Measurements from ENCODE around the gene MLLT11. TPM values are rescaled to one million over a fixed set of nuclear protein-coding genes. Genes with fewer than 3 reads are reported as not detected.

Gene MLLT11, protein sequence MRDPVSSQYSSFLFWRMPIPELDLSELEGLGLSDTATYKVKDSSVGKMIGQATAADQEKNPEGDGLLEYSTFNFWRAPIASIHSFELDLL
- total RNA-seq (2014; rRNA removed; shearing (Covaris generic)): 7.4 and 7.6 TPM in 2 replicates

DNA sequence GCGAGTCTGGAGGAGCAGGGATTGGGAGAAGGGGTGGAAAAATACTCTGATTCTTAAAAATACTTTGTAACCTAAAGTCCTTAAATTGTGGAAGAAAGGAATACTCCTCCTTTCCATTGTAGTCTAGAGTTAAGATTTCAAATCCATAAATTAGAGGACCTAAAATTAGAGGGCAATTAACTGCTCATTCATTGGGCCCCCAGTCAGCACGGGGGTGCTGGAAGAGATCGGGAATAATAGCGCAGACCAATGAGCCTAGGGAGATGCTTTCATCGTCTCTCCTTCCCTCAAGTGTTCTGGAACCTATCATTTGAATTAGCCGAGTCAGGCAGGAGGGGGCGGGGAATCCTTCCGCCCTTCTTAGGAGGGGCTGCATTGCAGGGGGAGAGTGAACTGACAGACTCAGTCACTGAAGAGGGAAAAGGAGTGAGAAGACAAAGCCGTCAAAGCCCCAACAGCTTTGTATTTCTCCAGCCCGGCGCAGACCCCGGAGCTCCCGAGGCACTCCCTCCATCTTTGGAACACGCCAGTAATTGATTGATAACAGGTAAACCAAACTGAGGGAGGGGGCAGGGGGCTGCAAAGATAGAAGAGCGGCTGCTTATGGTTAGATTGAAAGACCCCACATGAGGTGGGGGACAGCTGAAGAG is at the start of gene MLLT11:
Gene MLLT11 (plus strand): TSS at position 391 of the 650 bp plus-strand sequence. CDS start 6,828 bp downstream, outside the sequence.

DNA sequence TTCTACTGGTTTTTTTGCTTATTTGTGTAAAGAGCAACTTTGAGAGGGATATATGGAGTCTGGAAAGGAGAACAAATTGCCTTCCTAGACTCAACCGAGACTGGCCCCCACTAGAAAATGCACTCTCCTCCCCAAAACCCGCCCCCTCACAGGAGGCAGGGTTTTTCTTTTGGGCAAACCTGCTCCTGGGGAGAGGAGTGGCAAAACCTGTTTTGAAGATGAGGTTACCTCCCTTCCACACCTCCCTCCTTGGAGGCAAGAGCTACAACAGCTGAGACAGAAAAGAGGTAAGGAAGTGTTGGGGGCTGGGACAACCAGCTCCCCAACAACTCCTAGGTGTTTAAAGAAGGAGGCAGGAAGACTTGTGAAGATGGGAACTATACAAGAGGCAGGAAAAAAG is 23.8 kb upstream of the MLLT11 start, which contains the start of gene BNIPL:
Gene BNIPL (plus strand): TSS at position 231 of the 400 bp plus-strand sequence. CDS start 140 bp downstream, at position 371.

DNA sequence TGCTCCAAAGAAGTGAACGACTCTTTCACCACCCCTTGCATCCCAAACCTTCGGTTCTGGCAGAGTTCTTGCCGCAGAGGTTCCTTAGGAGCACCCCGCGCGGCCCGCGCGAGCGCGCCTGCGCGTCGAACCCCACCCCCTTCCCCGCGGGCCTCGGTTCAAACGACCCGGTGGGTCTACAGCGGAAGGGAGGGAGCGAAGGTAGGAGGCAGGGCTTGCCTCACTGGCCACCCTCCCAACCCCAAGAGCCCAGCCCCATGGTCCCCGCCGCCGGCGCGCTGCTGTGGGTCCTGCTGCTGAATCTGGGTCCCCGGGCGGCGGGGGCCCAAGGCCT is 12.6 kb upstream of the MLLT11 start, which contains the start of gene C1orf56:
Gene C1orf56 (plus strand): TSS at position 161 of the 334 bp plus-strand sequence. CDS start 97 bp downstream, at position 258.

DNA sequence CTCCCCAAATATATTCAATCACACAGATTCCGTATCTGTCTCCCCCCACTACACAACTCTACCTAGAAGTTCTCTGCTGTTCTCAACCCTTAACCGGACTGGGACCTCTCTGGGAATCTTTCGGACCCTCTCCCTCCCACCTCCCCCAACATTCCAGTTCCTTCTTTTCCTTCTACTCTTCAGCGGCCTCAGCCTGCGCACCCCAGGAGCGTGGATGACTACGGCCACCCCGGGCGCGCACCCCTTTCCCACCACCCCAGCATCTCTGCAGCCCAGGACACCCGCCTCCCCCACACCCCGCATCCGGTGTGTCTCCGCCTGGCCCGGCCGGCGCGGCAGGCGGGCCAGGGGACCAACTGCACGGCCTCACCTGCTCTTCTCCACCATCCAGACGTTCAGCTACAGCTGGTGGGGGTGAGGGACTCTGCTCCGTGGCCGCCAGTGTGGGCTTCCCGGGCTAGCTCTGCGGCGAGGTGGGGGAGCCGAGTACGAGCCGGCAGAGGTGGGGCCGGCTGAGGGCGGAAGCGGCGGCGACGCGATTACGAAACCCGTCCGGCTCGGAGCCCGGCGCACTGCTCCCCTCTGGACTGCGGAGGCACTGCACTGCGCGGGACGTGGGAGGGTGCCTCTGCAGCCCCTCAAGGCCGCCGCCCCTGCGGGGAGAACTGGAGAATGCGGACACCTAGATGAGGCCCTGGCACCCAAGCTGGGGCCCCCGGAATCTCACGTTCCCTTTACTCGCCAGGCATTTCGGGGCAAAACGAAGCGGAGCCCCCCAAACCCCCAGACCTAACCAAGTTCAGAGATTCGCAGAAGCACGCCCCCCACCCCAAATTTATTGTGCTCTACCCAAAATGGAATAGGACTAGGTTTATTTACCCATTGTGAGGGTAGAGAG is 839 bp upstream of the MLLT11 start, which contains the start of gene CDC42SE1:
Gene CDC42SE1 (minus strand): TSS at position 514 of the 898 bp plus-strand sequence. CDS start 3,892 bp downstream, outside the sequence.

DNA sequence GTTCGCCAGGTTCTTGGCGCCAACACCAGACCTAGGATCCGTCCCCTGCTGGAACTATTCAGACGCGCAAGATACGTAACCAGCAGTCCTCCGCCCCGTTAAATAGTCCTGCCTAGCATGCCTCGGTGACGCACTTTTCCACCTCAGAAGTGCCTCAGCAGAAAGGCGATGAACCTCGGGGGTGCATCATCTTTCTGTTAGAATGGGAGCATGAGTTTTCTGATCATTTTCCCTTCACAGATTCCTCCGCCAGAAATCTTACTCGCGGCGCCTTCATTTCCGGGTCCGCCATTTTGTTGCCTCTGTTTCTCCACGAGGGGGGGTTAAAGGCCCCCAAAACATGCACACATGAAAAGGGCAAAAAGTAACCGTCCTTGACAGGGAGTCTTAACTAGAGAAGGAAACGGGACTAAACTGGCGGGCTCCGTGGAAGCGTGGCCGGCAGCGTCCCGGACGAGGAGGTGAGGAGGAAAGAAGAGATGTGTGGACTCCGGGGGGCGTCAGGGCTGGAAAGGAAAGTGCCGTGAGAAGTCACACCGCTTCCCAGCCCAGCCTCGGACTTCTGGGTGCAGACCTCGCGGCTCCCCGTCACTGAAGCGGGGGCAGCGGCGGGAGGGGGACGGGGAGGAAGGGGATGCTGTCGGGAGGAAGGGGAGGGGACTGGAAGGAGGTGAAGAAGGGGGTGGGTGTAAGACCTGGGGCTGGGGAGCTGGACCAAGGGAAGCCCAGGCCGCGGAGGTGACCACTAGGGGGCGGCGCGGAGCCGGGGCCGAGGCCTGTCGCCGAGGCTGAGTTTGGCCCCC is 10.5 kb downstream of the MLLT11 start, which contains the start of gene GABPB2:
Gene GABPB2 (plus strand): TSS at position 288 of the 803 bp plus-strand sequence. CDS start 17,429 bp downstream, outside the sequence.

Small RNA genes lying within 50 kb of the gene (small RNA-seq; reads per million reads assigned to genes)
- not detected for gene RNU6-884P

Other genes starting within 250 kb of the MLLT11 start
- 16.8 and 25.3 TPM in 2 replicates for gene ARNT, start 183.8 kb upstream of the MLLT11 start, total RNA-seq (2014; rRNA removed; shearing (Covaris generic))
- gene CTXND2, start 173.3 kb upstream of the MLLT11 start, total RNA-seq (2014; rRNA removed; shearing (Covaris generic)): not detected in 2 replicates
- gene SETDB1, start 134.0 kb upstream of the MLLT11 start, total RNA-seq (2014; rRNA removed; shearing (Covaris generic)): 53.2 and 66.0 TPM in 2 replicates
- gene CERS2, start 85.6 kb upstream of the MLLT11 start, total RNA-seq (2014; rRNA removed; shearing (Covaris generic)): 143 and 158 TPM in 2 replicates
- 2.4 and 2.7 TPM in 2 replicates for gene ANXA9, start 78.1 kb upstream of the MLLT11 start, total RNA-seq (2014; rRNA removed; shearing (Covaris generic))
- 12.5 and 13.5 TPM in 2 replicates for gene MINDY1, start 53.5 kb upstream of the MLLT11 start, total RNA-seq (2014; rRNA removed; shearing (Covaris generic))
- gene PRUNE1, start 51.9 kb upstream of the MLLT11 start, total RNA-seq (2014; rRNA removed; shearing (Covaris generic)): 14.7 and 15.2 TPM in 2 replicates
- 0.30 and 2.2 TPM in 2 replicates for gene BNIPL, start 23.8 kb upstream of the MLLT11 start, total RNA-seq (2014; rRNA removed; shearing (Covaris generic))
- gene C1orf56, start 12.6 kb upstream of the MLLT11 start, total RNA-seq (2014; rRNA removed; shearing (Covaris generic)): 4.3 and 6.8 TPM in 2 replicates
- 79.9 and 87.9 TPM in 2 replicates for gene CDC42SE1, start 775 bp upstream of the MLLT11 start, total RNA-seq (2014; rRNA removed; shearing (Covaris generic))
- 8.9 and 13.4 TPM in 2 replicates for gene GABPB2, start 10.4 kb downstream of the MLLT11 start, total RNA-seq (2014; rRNA removed; shearing (Covaris generic))
- 1.1 and 2.3 TPM in 2 replicates for gene SEMA6C, start 86.2 kb downstream of the MLLT11 start, total RNA-seq (2014; rRNA removed; shearing (Covaris generic))
- not detected in 2 replicates for gene TNFAIP8L2, start 96.3 kb downstream of the MLLT11 start, total RNA-seq (2014; rRNA removed; shearing (Covaris generic))
- 13.2 and 15.1 TPM in 2 replicates for gene LYSMD1, start 105.5 kb downstream of the MLLT11 start, total RNA-seq (2014; rRNA removed; shearing (Covaris generic))
- 129 and 130 TPM in 2 replicates for gene SCNM1, start 105.7 kb downstream of the MLLT11 start, total RNA-seq (2014; rRNA removed; shearing (Covaris generic))
- 0.38 and 0.40 TPM in 2 replicates for gene TMOD4, start 115.6 kb downstream of the MLLT11 start, total RNA-seq (2014; rRNA removed; shearing (Covaris generic))
- 92.9 and 126 TPM in 2 replicates for gene VPS72, start 129.8 kb downstream of the MLLT11 start, total RNA-seq (2014; rRNA removed; shearing (Covaris generic))
- 72.2 and 99.9 TPM in 2 replicates for gene PIP5K1A, start 138.2 kb downstream of the MLLT11 start, total RNA-seq (2014; rRNA removed; shearing (Covaris generic))
- 491 and 493 TPM in 2 replicates for gene PSMD4, start 194.3 kb downstream of the MLLT11 start, total RNA-seq (2014; rRNA removed; shearing (Covaris generic))
- 33.5 and 34.2 TPM in 2 replicates for gene ZNF687, start 221.9 kb downstream of the MLLT11 start, total RNA-seq (2014; rRNA removed; shearing (Covaris generic))